Measurements from ENCODE around the gene CREB5. TPM values are rescaled to one million over a fixed set of nuclear protein-coding genes. Genes with fewer than 3 reads are reported as not detected.

The CREB5 gene
- total RNA-seq, 1 experiment from 2014 or later = 4.2 TPM

DNA sequence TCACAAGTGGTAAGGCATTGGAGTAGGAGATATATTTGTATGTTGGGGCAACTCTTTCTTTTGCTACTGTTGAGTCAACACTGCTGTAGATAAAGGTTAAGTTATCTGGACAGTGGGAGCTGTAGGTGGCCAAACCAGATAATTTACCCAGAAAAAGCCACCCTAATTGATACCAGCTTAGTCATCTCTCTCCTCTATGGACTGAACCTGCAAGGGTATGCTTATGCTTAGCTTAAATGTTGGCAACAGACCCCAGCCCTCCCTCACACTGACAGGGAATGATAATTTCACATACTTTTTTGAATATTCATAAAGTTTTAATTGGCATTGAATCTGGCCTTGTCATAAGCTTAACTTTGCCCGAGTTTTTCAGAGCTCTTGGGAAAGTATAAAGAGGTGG lies 66.3 kb downstream of the CREB5 start:
- no peak for DNase-seq (ENCODE audit: low read depth)

DNA sequence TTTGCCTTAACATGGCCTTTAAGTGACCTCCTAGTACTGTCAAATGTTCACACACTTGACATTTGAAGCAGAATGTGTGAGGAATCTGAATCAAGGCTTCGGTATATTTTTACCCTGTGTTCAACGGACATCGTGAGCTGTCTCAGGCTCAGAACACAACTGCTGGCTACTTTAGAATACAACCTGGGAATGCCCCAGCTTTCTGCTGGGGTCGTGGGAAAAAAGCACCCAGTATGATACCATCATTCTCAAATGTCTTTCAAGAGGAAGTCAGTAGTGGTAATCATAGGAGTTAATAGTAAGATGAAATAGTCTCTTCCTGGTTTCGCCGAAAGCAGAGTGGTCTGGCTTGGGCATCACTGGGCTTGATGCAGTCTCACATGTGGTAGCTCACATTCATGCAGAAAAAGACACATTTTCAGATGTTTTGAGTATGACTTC lies 67.2 kb downstream of the CREB5 start:
- DNase-seq (ENCODE audit: low read depth) = no peak

DNA sequence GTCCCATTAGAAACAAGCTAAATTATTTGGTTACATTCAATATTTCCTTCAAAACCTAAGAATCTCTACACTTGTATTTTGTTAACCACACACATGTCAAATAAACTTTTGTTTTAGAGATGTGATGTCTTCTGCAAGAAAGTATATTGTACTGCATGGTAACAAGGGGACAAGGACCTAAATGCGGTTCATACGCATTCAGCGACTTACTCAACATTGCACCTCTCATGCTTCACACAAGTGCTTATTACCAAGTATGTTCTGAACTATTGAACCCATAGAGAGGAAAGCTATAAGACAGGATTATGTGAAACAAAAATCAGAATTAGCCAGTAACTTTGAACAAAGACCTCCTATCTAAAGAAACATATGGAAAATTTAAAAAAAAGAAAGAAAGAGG lies 68.3 kb downstream of the CREB5 start:
- no peak for DNase-seq (ENCODE audit: low read depth)

DNA sequence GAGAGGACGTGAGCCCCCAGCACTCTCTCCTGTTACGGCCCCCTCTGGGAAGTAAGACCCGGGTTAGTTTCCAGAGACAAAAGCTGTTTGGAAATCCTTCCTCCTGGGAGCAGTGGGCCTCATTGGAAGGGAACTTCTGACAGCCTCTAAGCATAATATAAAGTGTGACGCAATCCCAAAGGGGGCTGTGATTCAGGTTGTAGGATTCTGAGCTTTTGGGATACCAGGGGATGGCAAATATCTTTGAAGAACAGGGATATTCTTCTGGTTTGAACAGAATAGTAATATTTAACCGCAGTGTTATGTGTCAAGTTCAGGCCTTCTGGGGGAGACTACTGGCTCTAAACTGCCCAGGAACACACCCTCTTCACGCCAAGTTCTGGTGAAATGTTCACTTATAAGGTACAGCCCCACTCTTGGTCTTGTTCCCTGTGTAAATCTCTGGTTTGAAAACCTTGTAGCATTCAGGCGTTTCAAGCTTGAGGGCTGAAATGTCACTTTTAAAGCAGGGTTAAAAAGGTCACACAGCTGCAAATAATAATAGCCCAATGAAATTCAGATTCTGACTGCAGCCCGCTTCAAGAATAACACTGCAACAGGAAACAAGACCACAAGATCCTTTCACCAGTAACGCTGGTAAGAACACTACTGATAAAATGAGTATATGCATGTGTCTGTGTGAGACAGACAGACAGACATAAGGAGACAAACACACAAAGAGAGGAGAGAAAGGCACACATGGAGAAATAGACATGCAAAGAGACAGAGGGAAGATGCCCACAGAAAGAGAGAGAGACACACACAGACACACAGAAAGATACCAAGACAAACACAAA lies 69.0 kb downstream of the CREB5 start:
- no peak for DNase-seq (ENCODE audit: low read depth)

DNA sequence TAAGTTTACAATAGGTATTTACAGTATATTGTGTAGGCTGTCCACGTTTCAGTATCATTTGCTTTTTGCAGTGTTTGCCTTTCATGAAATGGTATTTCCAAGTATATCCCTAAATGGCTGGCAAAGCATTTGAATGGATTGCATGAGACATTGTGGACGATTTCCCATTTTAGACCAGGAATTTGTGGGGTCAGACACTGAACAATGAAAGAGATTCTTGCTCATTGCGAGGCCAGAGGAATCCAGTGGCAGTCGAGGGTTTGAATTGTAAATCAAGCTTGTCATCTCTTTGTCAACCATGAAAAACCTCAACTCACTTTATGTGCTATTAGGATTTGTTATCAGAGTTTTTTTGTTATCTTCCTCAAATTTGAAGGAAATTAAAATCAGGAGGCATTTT lies 70.8 kb downstream of the CREB5 start:
- peak; percentile 13 for DNase-seq (ENCODE audit: low read depth)

DNA sequence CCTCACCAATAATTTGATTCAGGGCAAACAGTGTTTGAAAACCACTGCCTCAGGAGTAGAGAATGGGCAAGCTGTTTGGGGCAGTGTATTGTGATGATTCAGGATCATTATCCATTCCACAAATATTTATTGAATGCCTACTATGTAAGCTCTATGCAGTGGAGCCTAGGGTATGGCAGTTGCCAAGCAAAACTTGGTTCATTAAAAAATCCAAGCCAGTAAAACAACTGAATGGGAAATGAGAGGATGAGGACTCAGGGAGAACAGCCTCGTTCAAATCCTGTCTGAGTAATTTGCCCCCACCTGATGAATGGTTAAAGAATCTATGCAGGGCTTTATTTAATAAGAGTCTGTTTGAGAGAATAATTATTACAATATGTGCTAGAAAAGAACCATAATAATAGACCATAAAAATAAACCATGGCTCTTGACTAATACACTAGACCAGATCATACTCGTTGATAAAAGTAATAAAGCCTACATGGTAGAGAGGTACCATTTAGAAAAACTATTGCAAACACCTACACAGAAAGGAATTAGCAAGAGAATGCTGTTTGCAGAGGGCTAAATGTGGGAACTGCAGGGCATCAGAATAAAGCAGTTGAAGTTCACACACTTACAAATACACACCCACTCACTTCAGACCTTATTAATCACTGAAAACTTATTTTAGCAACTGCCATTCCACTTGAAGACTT lies 71.7 kb downstream of the CREB5 start:
- peak; percentile 36 for DNase-seq (ENCODE audit: low read depth)

DNA sequence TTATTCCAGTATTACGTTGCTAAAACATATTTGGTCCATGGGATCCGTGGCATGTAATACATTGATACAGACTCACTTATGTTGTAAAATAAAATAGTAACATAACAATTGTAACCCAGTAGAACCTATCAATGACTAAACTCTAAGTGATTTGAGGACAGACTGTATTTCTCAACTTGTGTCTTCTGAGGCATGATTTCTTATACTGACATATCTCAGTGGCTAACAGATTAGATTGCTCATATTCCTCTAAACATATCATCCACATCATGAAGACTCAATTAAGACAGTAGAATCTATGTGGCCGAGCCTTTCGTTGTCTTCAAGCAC lies 72.3 kb downstream of the CREB5 start:
- no peak for DNase-seq (ENCODE audit: low read depth)

DNA sequence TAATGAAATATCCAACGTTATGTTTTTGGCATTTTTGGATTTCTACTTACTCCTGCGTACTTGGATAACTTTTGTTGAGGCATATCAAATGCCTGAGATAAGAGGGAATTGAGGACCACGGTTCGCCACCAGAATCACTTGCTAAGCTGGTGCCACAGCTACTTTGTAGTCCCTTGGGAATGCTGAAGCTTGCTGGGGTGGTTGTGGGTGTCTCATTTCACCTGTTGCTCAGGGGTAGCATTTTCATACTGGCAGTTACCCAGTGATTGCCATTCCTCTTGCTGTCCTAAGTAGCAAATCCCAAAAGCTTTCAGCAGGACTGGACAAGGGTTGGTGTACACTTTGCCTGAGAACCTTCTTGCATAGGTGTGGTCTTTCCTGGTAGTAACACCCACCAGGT lies 75.2 kb downstream of the CREB5 start:
- no peak for DNase-seq (ENCODE audit: low read depth)

DNA sequence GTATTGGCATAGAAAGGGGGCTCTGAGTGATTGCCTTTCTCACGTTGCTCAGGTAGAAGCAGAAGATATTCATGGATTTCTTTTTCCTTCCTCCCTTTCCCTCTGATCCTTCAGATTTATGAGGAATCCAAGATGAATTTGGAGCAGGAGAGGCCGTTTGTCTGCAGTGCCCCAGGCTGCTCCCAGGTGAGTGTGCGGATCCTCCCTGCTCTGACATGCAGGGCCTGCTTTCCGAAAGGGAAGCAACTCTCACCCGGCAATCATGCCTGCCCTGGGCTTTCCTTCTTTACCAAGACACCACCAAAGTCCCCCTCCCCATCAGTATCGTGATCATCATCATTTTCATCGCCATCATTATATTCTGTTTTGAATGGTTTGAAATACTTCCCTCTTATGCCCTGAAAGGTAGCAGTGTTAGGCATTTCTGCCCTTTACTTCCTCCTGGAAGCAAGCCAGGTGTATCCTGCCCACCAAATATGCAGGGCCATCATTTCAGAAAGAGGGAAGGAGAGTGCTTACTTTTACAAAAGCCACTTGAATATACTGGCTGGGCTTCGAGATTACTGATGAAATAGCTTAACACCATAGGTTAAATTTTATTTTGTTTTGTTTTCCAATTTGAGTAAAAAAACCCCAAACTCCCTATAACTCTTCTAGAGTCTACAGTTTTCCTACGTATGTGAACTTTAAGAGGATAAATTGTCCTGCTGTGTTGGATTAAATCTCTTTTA lies 75.9 kb downstream of the CREB5 start:
- DNase-seq (ENCODE audit: low read depth) = no peak

DNA sequence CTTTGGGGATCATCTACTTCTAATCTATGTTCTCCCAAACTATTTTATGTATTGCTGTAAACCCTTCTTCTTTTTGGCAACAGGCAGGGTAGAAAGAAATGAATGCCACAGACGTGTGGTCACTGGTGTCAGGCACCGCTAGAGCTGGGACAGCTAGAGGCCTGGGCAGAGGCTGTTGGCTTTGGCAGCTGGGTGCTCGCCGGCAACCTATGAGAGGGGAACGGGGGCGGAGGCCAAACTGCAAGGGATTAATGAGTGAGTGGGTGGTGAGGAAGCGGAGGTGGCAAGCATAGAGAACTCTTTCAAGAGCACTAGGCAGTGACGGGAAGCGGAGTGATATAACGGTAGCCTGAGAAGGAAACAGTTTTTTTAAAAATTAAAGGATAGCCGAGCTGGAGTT lies 78.5 kb downstream of the CREB5 start:
- DNase-seq (ENCODE audit: low read depth) = no peak

DNA sequence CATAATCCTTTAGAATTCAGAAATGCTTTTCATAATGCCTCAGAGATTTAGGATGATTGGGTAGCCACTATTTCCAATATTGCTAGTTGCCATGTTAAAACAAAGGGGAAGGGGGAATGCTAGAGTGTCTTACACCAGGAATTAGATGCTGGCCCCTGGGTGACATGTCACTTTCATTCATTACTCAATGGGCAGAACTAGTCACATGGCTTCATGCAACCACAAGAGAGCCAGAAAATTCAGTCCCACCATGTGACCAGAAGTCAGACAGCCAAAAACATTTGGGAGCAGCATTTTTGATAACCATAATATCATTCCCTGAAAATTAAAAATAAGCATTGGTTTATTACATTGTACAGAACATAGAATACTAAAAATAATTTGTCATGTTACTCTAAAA lies 81.2 kb downstream of the CREB5 start:
- no peak for DNase-seq (ENCODE audit: low read depth)

DNA sequence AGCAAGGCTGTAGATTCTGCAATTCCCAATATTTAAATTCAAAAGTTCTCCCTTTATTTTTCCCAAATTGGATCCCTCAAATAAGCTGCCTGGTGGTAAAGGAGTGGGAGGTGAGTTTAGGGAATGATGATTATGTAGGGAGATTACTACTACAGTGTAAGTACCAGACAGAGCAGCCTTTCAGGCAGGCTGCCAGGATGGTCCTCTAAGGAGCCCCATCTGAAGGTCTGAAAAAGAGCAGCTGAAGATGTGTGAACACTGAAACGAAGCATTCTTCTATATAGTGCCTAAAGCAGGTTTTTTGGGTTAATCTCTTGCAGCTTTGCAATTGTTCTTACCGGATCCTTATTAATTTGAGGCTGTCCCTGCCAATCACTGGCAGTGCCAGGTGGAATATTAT lies 84.7 kb downstream of the CREB5 start:
- DNase-seq (ENCODE audit: low read depth) = no peak

DNA sequence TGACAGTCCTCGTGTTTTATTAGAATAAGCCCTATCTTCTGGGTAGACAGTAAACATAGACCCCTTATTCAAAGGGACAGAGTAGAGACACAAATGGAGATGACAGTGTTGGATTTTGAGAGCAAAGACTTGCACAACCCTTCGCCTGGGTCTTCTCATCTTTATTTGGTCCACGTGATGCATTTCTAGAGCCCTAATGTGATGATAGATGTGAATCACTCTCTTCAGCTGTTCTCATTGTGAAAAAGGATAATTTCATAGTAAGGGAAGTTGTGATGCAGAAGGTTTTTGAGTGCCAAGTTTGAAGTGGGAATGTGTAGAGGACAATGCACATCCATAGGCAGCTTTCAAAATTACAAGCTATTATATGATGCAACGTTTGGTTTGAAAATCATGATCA lies 86.3 kb downstream of the CREB5 start:
- DNase-seq (ENCODE audit: low read depth) = no peak

DNA sequence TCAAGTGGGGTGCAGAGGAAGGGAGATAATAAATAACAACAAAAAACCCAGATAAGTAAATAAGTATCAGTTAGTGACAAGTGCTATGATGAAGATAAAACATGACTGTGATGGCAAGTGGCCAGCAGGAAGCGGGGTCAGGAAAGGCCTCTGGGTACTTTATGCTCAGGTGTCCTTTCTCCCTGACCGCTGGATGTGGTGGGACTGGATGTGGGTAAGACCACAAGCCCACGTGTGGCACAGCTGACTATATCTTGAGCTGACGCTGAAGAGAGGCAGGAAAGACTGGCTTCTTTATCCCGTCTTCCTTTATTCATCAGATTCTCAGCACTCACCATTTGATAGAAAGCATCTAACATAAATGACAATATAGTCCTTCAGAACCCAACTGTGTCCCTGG lies 87.8 kb downstream of the CREB5 start:
- no peak for DNase-seq (ENCODE audit: low read depth)

DNA sequence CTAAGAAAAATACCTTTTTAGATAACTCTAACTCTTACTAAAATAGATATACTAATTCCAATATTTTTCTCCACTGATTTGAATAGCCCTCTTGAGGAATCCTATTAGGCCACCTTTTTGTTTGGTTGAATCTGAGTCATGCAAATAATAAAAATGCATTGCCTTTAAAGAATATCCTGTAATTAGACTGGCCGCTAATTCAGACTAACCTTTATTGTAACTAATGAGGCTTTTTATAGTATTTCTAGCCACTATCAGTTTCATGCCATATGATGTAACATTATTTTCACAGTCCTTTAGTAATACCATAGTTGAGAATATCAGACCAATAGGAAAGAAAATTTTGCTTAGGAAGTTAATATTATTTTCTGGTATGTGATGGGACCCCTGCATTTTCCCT lies 90.1 kb downstream of the CREB5 start:
- no peak for DNase-seq (ENCODE audit: low read depth)

DNA sequence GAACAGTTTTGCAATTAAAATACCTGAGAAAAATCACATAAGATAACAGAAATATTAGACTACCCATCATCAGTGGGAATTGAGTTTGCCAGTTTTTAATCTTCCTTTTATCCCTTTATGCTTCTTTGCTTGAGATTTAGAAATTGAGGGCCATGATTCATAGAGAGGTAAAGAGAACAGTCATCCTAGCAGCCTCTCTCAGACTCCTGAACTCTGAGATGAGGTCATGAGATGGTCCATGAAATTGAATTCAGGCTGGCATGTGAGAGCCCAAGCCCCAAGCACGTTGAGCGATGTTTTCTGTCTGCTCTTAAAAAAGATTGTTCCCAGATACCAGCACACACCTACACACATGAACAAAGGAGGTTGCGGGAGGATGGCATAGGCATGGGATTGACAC lies 91.1 kb downstream of the CREB5 start:
- no peak for DNase-seq (ENCODE audit: low read depth)

DNA sequence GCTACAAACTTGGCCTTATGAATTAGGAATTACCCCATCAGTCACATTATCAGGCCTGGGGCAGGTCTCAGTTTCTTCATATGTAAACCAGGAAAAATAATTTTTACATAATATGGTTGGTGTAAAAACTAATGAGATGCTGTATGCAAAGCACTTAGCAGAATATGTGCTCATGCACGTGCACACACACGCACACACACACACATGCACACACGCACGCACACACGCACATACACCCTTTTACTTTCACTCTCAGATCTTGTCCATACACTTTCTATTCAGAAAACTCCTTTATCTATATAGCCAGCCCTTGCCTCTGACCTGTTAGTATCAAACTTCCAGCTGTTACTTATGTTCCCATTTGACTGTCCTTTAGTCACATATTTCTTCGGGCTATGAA lies 92.7 kb downstream of the CREB5 start:
- DNase-seq (ENCODE audit: low read depth) = no peak

DNA sequence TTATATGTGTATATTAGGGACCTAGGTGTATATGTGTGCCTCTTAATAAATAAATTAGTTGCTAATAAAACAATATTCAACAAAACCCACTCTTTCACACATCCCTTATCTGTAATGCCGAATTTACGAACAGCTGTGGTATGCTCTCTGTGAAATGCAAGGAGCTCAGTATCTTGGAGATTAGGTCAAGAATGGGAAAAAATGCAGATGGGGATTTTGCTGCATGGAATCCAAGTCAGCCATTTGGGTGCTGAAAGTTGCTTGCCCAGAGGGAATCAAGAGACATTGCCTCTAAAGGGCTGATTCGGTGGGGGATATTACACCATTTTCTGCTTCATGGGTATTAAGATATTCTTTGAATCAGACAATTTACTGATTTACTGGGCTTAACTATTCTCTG lies 93.5 kb downstream of the CREB5 start:
- no peak for DNase-seq (ENCODE audit: low read depth)

DNA sequence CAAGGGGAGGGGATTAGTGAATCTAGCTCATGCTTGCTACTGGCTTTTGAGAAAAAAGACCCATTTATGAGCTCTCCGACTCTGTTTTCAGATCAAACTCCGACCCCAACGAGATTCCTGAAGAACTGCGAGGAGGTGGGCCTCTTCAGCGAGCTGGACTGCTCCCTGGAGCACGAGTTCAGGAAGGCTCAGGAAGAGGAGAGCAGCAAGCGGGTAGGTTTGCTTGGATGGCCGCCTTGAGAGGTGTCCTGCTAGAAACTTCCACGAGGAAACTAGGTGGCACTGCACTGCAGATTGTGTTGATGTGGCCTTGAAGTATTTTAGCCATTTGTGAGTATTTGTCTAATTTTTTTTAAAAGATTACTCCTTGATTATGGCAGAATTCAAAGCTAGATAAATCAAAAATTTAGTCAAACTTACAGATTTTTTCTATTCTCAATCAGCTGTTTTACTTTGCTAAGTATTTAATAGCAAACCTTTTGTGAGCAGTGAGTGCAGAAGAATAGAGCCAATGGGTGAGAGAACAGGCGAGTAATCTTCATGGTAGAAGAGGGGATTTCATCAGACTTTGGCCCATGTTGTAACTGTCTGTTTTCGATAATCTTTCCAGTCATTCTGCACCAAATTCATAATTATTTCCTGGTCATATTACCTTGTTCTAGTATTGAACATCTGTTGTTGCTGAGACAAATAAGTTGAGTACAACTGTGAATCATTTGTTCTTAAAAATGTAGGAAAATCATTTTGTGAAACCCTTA lies 95.4 kb downstream of the CREB5 start:
- DNase-seq (ENCODE audit: low read depth) = no peak

DNA sequence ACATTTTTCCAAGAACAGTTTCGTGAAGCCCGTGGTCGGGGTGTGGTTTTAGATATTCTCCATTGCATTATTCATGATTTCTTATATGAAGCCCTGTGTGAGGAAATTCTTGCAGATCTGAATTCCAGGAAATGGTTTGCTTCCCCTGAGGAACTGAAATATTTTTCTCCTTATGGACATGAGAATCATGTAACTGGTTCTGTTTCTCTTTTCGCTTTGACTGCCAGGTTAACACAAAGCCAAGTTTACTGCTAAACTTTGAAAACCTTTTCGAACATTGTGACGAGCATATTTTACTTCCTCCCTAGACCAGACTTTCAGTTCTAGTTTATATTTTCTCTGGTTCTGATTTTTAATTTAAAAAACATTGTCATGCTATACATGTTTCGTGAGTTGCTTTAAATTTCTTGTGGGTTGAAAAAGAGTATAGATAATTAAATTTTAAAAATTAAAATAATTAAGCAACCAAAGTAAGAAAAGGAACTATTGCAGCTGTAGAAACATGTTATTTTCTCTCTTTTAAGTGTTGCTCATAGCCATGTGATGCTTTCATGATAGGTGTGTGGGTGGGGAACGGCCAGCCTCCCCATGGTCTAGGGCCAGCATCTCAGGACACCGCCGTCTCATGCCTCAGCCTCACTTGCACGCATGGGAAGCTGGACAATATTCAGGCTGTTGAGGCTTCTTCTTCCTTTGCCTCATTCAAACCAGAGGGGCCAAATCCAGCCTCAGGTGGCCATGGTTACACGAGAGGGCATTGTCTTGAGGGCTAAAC lies 97.1 kb downstream of the CREB5 start:
- peak; percentile 6 for DNase-seq (ENCODE audit: low read depth)

DNA sequence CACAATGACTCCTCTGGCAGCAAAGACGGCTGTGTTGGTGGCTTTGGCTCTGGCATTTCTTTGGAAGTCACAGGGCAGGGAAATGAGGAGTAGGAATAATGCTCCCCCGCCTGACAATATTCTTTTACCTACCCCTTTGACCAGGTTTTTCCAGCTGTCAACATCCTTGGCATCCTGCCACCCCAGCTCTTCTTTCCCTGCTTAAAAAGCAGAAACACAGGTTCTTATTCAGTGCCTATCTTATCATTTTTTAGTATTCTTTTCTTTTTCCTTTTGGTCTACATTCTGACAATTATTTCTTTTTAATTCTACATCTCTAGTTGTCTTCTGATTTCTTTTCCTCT lies 97.7 kb downstream of the CREB5 start:
- no peak for DNase-seq (ENCODE audit: low read depth)

Measured in M059J (cell line).